GM18505 (cell line): ENCODE measurements around the gene CNTN5.
A peak's percentile ranks its signal among the peaks of the same experiment; 100 is the strongest.

Experiments used
- ATAC-seq: cut with Tn5 transposase; IDR thresholded peaks from one replicate; pipeline ENCODE4 v1.9.1; 2021; ENCODE audit not compliant: unreplicated experiment
- POLR2A ChIP-seq: IDR thresholded peaks from 4 replicates; pipeline ENCODE4 v1.6.1; 2011; ENCODE audit warnings: borderline replicate concordance; ENCODE audit not compliant: insufficient read depth, insufficient read length; ENCODE audit errors: extremely low read depth

The CNTN5 gene

GRCh38 chr11:100013011-100013410 is 992.3 kb downstream of the CNTN5 start:
- no peak for TF ChIP-seq POLR2A
- ATAC-seq = no peak

- no peak for TF ChIP-seq POLR2A
- peak; percentile 82 for ATAC-seq
Measured at GRCh38 chr11:100031973-100032372, 1011.2 kb downstream of the CNTN5 start.

GRCh38 chr11:100061006-100061405 is 1040.3 kb downstream of the CNTN5 start:
- no peak for TF ChIP-seq POLR2A
- no peak for ATAC-seq

- no peak for TF ChIP-seq POLR2A
- ATAC-seq = no peak
Measured at GRCh38 chr11:100066399-100066798, 1045.7 kb downstream of the CNTN5 start.

- ATAC-seq = no peak
- no peak for TF ChIP-seq POLR2A
Measured at GRCh38 chr11:100068116-100068515, 1047.4 kb downstream of the CNTN5 start.

GRCh38 chr11:100072131-100072530 is 1051.4 kb downstream of the CNTN5 start:
- ATAC-seq = no peak
- no peak for TF ChIP-seq POLR2A

GRCh38 chr11:100080381-100080780 is 1059.6 kb downstream of the CNTN5 start:
- no peak for TF ChIP-seq POLR2A
- ATAC-seq = no peak

GRCh38 chr11:100080821-100081220 is 1060.1 kb downstream of the CNTN5 start:
- no peak for TF ChIP-seq POLR2A
- no peak for ATAC-seq

GRCh38 chr11:100093698-100094097 is 1072.9 kb downstream of the CNTN5 start:
- ATAC-seq = no peak
- TF ChIP-seq POLR2A = no peak

- ATAC-seq = no peak
- no peak for TF ChIP-seq POLR2A
Measured at GRCh38 chr11:100094121-100094865, 1073.5 kb downstream of the CNTN5 start.

GRCh38 chr11:100095809-100096208 is 1075.1 kb downstream of the CNTN5 start:
- no peak for TF ChIP-seq POLR2A
- no peak for ATAC-seq

GRCh38 chr11:100098560-100098959 is 1077.8 kb downstream of the CNTN5 start:
- TF ChIP-seq POLR2A = no peak

GRCh38 chr11:100105255-100105981 is 1084.7 kb downstream of the CNTN5 start:
- no peak for TF ChIP-seq POLR2A

More at GRCh38 chr11:100098560-100098959, 1077.8 kb downstream of the CNTN5 start:
- no peak for ATAC-seq

GRCh38 chr11:100105982-100106358 is 1085.2 kb downstream of the CNTN5 start:
- no peak for TF ChIP-seq POLR2A
- no peak for ATAC-seq

More at GRCh38 chr11:100105255-100105981, 1084.7 kb downstream of the CNTN5 start:
- no peak for ATAC-seq

- no peak for ATAC-seq
- TF ChIP-seq POLR2A = no peak
Measured at GRCh38 chr11:100119176-100119575, 1098.4 kb downstream of the CNTN5 start.

GRCh38 chr11:100133114-100133513 is 1112.4 kb downstream of the CNTN5 start:
- no peak for TF ChIP-seq POLR2A
- ATAC-seq = no peak
